HL-60 (cell line): Measurements from ENCODE around the gene ENOX1.

Source experiments
- CTCF ChIP-seq: IDR thresholded peaks from one replicate; pipeline ENCODE4 v1.5.1; 2011; ENCODE audit warnings: low read length, control low read depth, inconsistent platforms; ENCODE audit not compliant: insufficient read depth
- POLR2AphosphoS5 ChIP-seq: IDR thresholded peaks from 2 replicates; pipeline ENCODE4 v1.6.1; 2012; ENCODE audit warnings: low read depth

GRCh38 chr13:43802511-43802910 lies 15.7 kb upstream of the ENOX1 start:
- no peak for TF ChIP-seq CTCF
- TF ChIP-seq POLR2AphosphoS5, result no peak
